Gastroesophageal sphincter (tissue), 3 donors: Measurements from ENCODE around the gene DNALI1.

Experiments used
- CTCF ChIP-seq, 4 experiments: fragments of 200-600 bp in 2 of 4; fragments of 450-650 bp in 2 of 4; sonication (generic) in 1 of 4; IDR thresholded peaks; one replicate each; pipeline ENCODE4 v1.5.1; 2017 to 2019; ENCODE audit warnings: antibody characterized with exemption in 4 of 4, mild to moderate bottlenecking in 2 of 4, moderate library complexity in 2 of 4
- POLR2A ChIP-seq, 2 donors: fragments of 450-650 bp; IDR thresholded peaks; one replicate each; pipeline ENCODE4 v1.6.1; 2017; ENCODE audit warnings: antibody characterized with exemption in 2 of 2, mild to moderate bottlenecking in 2 of 2, moderate library complexity in 1 of 2

DNA sequence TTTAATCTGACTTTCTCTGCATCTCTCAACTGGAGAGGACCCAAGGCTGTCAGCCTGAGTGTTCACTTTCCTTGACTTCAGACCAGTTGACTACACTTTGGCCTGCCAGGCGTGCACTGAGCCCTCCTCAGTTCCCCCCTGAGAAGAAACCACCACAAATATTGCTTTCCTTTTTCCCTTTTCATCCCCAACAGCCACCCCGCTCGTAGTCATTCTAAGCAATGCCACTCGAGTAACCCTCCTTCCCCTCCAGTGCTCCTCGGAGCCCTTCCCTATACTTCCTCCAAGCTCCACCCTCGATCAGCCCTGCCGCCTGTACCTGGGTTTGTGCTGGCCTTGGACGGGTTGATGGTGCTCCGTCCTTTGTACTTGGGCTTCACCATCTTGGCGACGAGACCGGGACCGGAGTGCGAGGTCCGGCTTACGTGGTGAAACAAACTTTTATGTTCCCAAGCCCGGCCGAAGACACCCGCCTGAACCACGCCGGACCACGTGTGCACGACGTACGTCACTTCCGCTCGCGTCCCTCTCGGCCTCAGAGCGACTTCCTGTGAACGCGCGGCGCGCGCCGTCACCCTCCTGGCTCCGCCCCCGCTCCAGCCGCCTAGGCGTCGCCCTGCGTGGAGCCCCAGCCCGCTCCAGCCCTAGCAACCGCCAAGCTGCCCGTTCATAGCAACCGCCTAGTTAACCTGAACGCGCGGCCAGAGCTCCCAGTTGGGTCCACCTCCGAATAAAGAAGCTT, 38.9 kb downstream of the DNALI1 start, which contains the start of gene GNL2:
- TF ChIP-seq CTCF (IDR thresholded peaks at IDR 0.05) (no peak), POLR2A (IDR thresholded peaks at IDR 0.05) (peak; percentile 84 to 85)
